Esophagus (tissue), 2 donors: ENCODE data around the gene PPIB. TPM values are rescaled to one million over a fixed set of nuclear protein-coding genes. Genes with fewer than 3 reads are reported as not detected.
"Not testable (repeated sequence)": the region's sequence is repeated elsewhere in the genome, so short reads cannot be mapped to it uniquely, and the experiment has no call there.

Experiments
- H3K27ac ChIP-seq, 2 donors: one replicate each; pipeline ENCODE4 v1.5.1; 2013; ENCODE audit warnings: low read depth in 2 of 2, mild to moderate bottlenecking in 2 of 2, inconsistent platforms in 1 of 2, low read length in 1 of 2, moderate library complexity in 1 of 2
- H3K27me3 ChIP-seq, 2 donors: one replicate each; pipeline ENCODE4 v1.6.1; 2013; ENCODE audit warnings: low read length in 2 of 2, control low read depth in 1 of 2, mild to moderate bottlenecking in 1 of 2; ENCODE audit not compliant: insufficient read depth in 2 of 2, control insufficient read depth in 1 of 2
- H3K36me3 ChIP-seq, 2 donors: one replicate each; pipeline ENCODE4 v1.6.1; 2013; ENCODE audit warnings: low read length in 1 of 2; ENCODE audit not compliant: control insufficient read depth in 2 of 2, insufficient read depth in 2 of 2
- H3K4me1 ChIP-seq, 2 donors: one replicate each; pipeline ENCODE4 v1.6.1; 2013; ENCODE audit warnings: low read length in 1 of 2; ENCODE audit not compliant: control insufficient read depth in 2 of 2, insufficient read depth in 2 of 2
- H3K4me3 ChIP-seq, 2 donors: one replicate each; pipeline ENCODE4 v1.5.1; 2013; ENCODE audit warnings: low read length in 2 of 2, mild to moderate bottlenecking in 2 of 2, low read depth in 1 of 2, moderate library complexity in 1 of 2
- H3K9me3 ChIP-seq, 2 donors: one replicate each; pipeline ENCODE4 v1.6.1; 2013; ENCODE audit warnings: mild to moderate bottlenecking in 2 of 2, low read depth in 1 of 2, low read length in 1 of 2, moderate library complexity in 1 of 2; ENCODE audit not compliant: control insufficient read depth in 2 of 2, insufficient read depth in 1 of 2
- WGBS, 2 donors: extraction: QIAGEN DNeasy Blood & Tissue Kit; methylation state at CpG; one replicate each; pipeline ENCODE4 v1.1.7; 2013; 5-methylcytosine and 5-hydroxymethylcytosine counted together
- polyA plus RNA-seq, 2 donors: library from polyadenylated mRNA; stranded (reverse); fragments of 200-250 nt; gene quantifications; one replicate each; pipeline ENCODE4 v1.2.3, GENCODE V29; 2013
- donor health status: healthy with polysubstance abuse.
- donor health status: Bipolar disorder and iron deficiency.

The PPIB gene
- polyA plus RNA-seq, 2 donors: 392 to 441 TPM

GRCh38 chr15:64112904-64113303, 49.9 kb downstream of the PPIB start:
- Histone ChIP-seq H3K27me3 (no peaks in the 10 kb centered on the region), H3K9me3 (no peaks in the 10 kb centered on the region), H3K4me1 (peaks cover 0 to 2% of the 10 kb centered on the region in 2 donors), H3K4me3 (no peak overlapping the region), H3K36me3 (peaks cover 4 to 10% of the 10 kb centered on the region in 2 donors), H3K27ac (no peak overlapping the region)
- WGBS, 2 donors: 81 to 91% methylated on average over 1 of the region's 1 CpG

GRCh38 chr15:64112073-64112772, 50.6 kb downstream of the PPIB start:
- Histone ChIP-seq H3K36me3 (peaks cover 4 to 10% of the 10 kb centered on the region in 2 donors), H3K27ac (no peak overlapping the region), H3K9me3 (no peaks in the 10 kb centered on the region), H3K4me1 (peaks cover 0 to 2% of the 10 kb centered on the region in 2 donors), H3K27me3 (no peaks in the 10 kb centered on the region), H3K4me3 (no peak overlapping the region)
- WGBS, 2 donors: 71 to 77% methylated on average over 4 of the region's 4 CpGs

DNA sequence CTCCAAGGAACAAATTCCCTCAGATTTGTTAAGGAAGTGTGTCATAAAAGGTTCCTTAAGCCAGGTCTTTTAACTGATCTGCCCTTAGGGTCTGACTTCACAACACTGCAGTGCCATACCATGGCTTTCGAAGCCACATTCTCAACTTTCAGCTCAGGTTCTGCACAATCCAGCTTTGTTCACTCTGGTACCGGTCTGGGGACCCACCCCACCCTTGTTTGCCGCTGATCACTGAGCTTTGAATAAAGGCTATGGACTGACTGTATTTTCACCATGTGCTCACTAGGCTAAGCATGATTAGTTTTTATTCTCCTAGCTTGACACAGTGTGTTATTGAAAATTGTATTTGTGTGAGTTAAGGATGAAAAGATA, 51.2 kb downstream of the PPIB start:
- Histone ChIP-seq H3K4me1 (peaks cover 0 to 2% of the 10 kb centered on the region in 2 donors), H3K9me3 (no peaks in the 10 kb centered on the region), H3K36me3 (peaks cover 4 to 10% of the 10 kb centered on the region in 2 donors), H3K27ac (no peak overlapping the region), H3K4me3 (no peak overlapping the region), H3K27me3 (no peaks in the 10 kb centered on the region)
- WGBS, 2 donors: 62 to 66% methylated on average over 3 of the region's 3 CpGs

GRCh38 chr15:64110950-64111678, 51.7 kb downstream of the PPIB start:
- no peak overlapping the region for H3K4me3 ChIP-seq

GRCh38 chr15:64110108-64110701, 52.6 kb downstream of the PPIB start:
- H3K9me3 ChIP-seq, H3K36me3 ChIP-seq, H3K4me1 ChIP-seq, H3K27ac ChIP-seq, H3K4me3 ChIP-seq, H3K27me3 ChIP-seq: not testable (repeated sequence)
- 95% methylated on average over 4 of the region's 4 CpGs for WGBS, 2 donors

More at GRCh38 chr15:64110950-64111678, 51.7 kb downstream of the PPIB start:
- peaks cover 4 to 9% of the 10 kb centered on the region in 2 donors for H3K36me3 ChIP-seq
- no peaks in the 10 kb centered on the region for H3K9me3 ChIP-seq
- WGBS, 2 donors: 80 to 87% methylated on average over 3 of the region's 3 CpGs
- no peaks in the 10 kb centered on the region for H3K27me3 ChIP-seq
- H3K27ac ChIP-seq: no peak overlapping the region
- H3K4me1 ChIP-seq: peaks cover 0 to 2% of the 10 kb centered on the region in 2 donors

GRCh38 chr15:64107337-64107736, 55.5 kb downstream of the PPIB start:
- Histone ChIP-seq H3K27ac (no peak overlapping the region), H3K27me3 (no peaks in the 10 kb centered on the region), H3K36me3 (no peaks in the 10 kb centered on the region), H3K4me1 (peaks cover 0 to 2% of the 10 kb centered on the region in 2 donors), H3K4me3 (no peak overlapping the region), H3K9me3 (no peaks in the 10 kb centered on the region)
- WGBS, 2 donors: 94 to 95% methylated on average over 1 of the region's 1 CpG

Other genes starting within 250 kb of the PPIB start
- 1 to 10 TPM; 1.9 to 8.9 TPM for gene DAPK2, start 116.5 kb downstream of the PPIB start, polyA plus RNA-seq
- 10 to 100 TPM; 39.0 to 65.7 TPM for gene CIAO2A, start 69.2 kb downstream of the PPIB start, polyA plus RNA-seq
- gene SNX1, start 67.0 kb downstream of the PPIB start, polyA plus RNA-seq: 10 to 100 TPM; 43.6 to 58.9 TPM
- 1 to 10 TPM in 1 of 2 donors, under 1 TPM in 1; 0.72 to 1.1 TPM for gene SNX22, start 11.3 kb downstream of the PPIB start, polyA plus RNA-seq
- gene CSNK1G1, start 193.2 kb upstream of the PPIB start, polyA plus RNA-seq: 1 to 10 TPM; 3.8 to 4.6 TPM
- 10 to 100 TPM; 50.6 to 54.4 TPM for gene PCLAF, start 218.4 kb upstream of the PPIB start, polyA plus RNA-seq
- gene TRIP4, start 224.8 kb upstream of the PPIB start, polyA plus RNA-seq: 10 to 100 TPM; 14.7 to 19.2 TPM